T-helper 2 cell treated with Interferon-gamma antibody and Interleukin-4, amounts not matched to agents 100 ng/mL and 5 ng/mL, for 36 hours (primary cell): ENCODE data around the gene HIVEP1. TPM values are rescaled to one million over a fixed set of nuclear protein-coding genes. Genes with fewer than 3 reads are reported as not detected.
"Not testable (repeated sequence)": the region's sequence is repeated elsewhere in the genome, so short reads cannot be mapped to it uniquely, and the experiment has no call there.

ENCODE experiments used
- intact Hi-C: fragments of 100-400 bp; cut with micrococcal nuclease; formaldehyde crosslinking; loops from one replicate; pipeline ENCODE4 v1.15.1; 2023
- total RNA-seq: library from RNA; stranded (reverse); gene quantifications from 2 replicates; pipeline ENCODE4 v1.2.3, GENCODE V29; 2022

The HIVEP1 gene
- total RNA-seq, 1 donor from 2014 or later = 18.1 TPM

GRCh38 chr6:12148317-12148801, 136.2 kb downstream of the HIVEP1 start:
- intact Hi-C loops = no loop called here

- intact Hi-C loops = no loop called here
These were observed 136.7 kb downstream of the HIVEP1 start for GRCh38 chr6:12148841-12149240.

- intact Hi-C loops = loop anchor here (2.0 to 5.0 kb wide), 2 partner anchors 82 to 141 kb away; partner anchors contain the start of gene EDN1
These were observed 137.9 kb downstream of the HIVEP1 start for GRCh38 chr6:12149944-12150510.

GRCh38 chr6:12150812-12151432, 138.8 kb downstream of the HIVEP1 start:
- intact Hi-C loops = loop anchor here (2.0 to 5.0 kb wide), 2 partner anchors 81 to 140 kb away; partner anchors contain the start of gene EDN1

- intact Hi-C loops = loop anchor here (2.0 to 5.0 kb wide), 2 partner anchors 81 to 139 kb away; partner anchors contain the start of gene EDN1
These were observed 139.3 kb downstream of the HIVEP1 start for GRCh38 chr6:12151433-12151820.

- intact Hi-C loops = loop anchor here (5.0 kb wide), 1 partner anchor 80 kb away; no protein-coding TSS in a partner anchor
These were observed 140.2 kb downstream of the HIVEP1 start for GRCh38 chr6:12152023-12152970.

GRCh38 chr6:12155769-12156168, 143.7 kb downstream of the HIVEP1 start:
- intact Hi-C loops = not testable (repeated sequence)

- intact Hi-C loops = no loop called here
These were observed 146.7 kb downstream of the HIVEP1 start for GRCh38 chr6:12158686-12159415.

GRCh38 chr6:12160326-12160725, 148.2 kb downstream of the HIVEP1 start:
- intact Hi-C loops = loop anchor here (5.0 to 10.0 kb wide), 2 partner anchors 108 to 256 kb away; no protein-coding TSS in a partner anchor

- intact Hi-C loops = loop anchor here (5.0 to 10.0 kb wide), 2 partner anchors 110 to 257 kb away; no protein-coding TSS in a partner anchor
These were observed 150.1 kb downstream of the HIVEP1 start for GRCh38 chr6:12162213-12162612.

GRCh38 chr6:12163149-12163548, 151.0 kb downstream of the HIVEP1 start:
- intact Hi-C loops = loop anchor here (5.0 to 10.0 kb wide), 2 partner anchors 111 to 258 kb away; no protein-coding TSS in a partner anchor

GRCh38 chr6:12163744-12164507, 151.8 kb downstream of the HIVEP1 start:
- intact Hi-C loops = loop anchor here (5.0 to 10.0 kb wide), 2 partner anchors 112 to 259 kb away; no protein-coding TSS in a partner anchor

- intact Hi-C loops = loop anchor here (5.0 to 10.0 kb wide), 2 partner anchors 112 to 260 kb away; no protein-coding TSS in a partner anchor
These were observed 152.3 kb downstream of the HIVEP1 start for GRCh38 chr6:12164508-12164770.

GRCh38 chr6:12165297-12165696, 153.2 kb downstream of the HIVEP1 start:
- intact Hi-C loops = loop anchor here (10.0 kb wide), 1 partner anchor 260 kb away; no protein-coding TSS in a partner anchor

GRCh38 chr6:12165722-12166280, 153.7 kb downstream of the HIVEP1 start:
- intact Hi-C loops = loop anchor here (10.0 kb wide), 1 partner anchor 261 kb away; no protein-coding TSS in a partner anchor

GRCh38 chr6:12169377-12169776, 157.3 kb downstream of the HIVEP1 start:
- intact Hi-C loops = loop anchor here (10.0 kb wide), 1 partner anchor 265 kb away; no protein-coding TSS in a partner anchor

GRCh38 chr6:12170351-12171092, 158.4 kb downstream of the HIVEP1 start:
- intact Hi-C loops = loop anchor here (10.0 kb wide), 1 partner anchor 434 kb away; no protein-coding TSS in a partner anchor

- intact Hi-C loops = loop anchor here (10.0 kb wide), 1 partner anchor 433 kb away; no protein-coding TSS in a partner anchor
These were observed 159.6 kb downstream of the HIVEP1 start for GRCh38 chr6:12171717-12172116.
